HEK293T (cell line): ENCODE measurements around the gene CX3CL1.

Experiments used
- ARNT ChIP-seq: fragments of 450-650 bp; IDR thresholded peaks from 2 replicates; pipeline ENCODE4 v1.6.1; 2017; ENCODE audit warnings: mild to moderate bottlenecking
- BHLHE40 ChIP-seq: fragments of 450-650 bp; IDR thresholded peaks from 2 replicates; pipeline ENCODE4 v1.6.1; 2016; ENCODE audit warnings: mild to moderate bottlenecking, moderate library complexity, borderline replicate concordance
- ELF4 ChIP-seq: fragments of 450-650 bp; IDR thresholded peaks from 2 replicates; pipeline ENCODE4 v1.6.1; 2017; ENCODE audit warnings: antibody characterized with exemption
- FOXK2 ChIP-seq: fragments of 450-650 bp; IDR thresholded peaks from 2 replicates; pipeline ENCODE4 v1.6.1; 2016; ENCODE audit warnings: mild to moderate bottlenecking
- L3MBTL2 ChIP-seq: fragments of 450-650 bp; conservative IDR thresholded peaks from 2 replicates; pipeline ENCODE4 v1.6.1; 2016; ENCODE audit warnings: mild to moderate bottlenecking
- NFRKB ChIP-seq: fragments of 450-650 bp; IDR thresholded peaks from 2 replicates; pipeline ENCODE4 v1.6.1; 2016; ENCODE audit warnings: mild to moderate bottlenecking, moderate library complexity
- SP1 ChIP-seq: fragments of 450-650 bp; IDR thresholded peaks from 2 replicates; pipeline ENCODE4 v1.6.1; 2017
- SUZ12 ChIP-seq: fragments of 450-650 bp; IDR thresholded peaks from 2 replicates; pipeline ENCODE4 v1.6.1; 2016; ENCODE audit warnings: mild to moderate bottlenecking
- TARDBP ChIP-seq: fragments of 450-650 bp; IDR thresholded peaks from 2 replicates; pipeline ENCODE4 v1.6.1; 2016
- ZNF384 ChIP-seq: fragments of 450-650 bp; IDR thresholded peaks from 2 replicates; pipeline ENCODE4 v1.6.1; 2016
- TF ChIP-seq, protein P1 (sequence below): fragments of 450-650 bp; IDR thresholded peaks from 2 replicates; pipeline ENCODE4 v1.6.1; 2016

DNA sequence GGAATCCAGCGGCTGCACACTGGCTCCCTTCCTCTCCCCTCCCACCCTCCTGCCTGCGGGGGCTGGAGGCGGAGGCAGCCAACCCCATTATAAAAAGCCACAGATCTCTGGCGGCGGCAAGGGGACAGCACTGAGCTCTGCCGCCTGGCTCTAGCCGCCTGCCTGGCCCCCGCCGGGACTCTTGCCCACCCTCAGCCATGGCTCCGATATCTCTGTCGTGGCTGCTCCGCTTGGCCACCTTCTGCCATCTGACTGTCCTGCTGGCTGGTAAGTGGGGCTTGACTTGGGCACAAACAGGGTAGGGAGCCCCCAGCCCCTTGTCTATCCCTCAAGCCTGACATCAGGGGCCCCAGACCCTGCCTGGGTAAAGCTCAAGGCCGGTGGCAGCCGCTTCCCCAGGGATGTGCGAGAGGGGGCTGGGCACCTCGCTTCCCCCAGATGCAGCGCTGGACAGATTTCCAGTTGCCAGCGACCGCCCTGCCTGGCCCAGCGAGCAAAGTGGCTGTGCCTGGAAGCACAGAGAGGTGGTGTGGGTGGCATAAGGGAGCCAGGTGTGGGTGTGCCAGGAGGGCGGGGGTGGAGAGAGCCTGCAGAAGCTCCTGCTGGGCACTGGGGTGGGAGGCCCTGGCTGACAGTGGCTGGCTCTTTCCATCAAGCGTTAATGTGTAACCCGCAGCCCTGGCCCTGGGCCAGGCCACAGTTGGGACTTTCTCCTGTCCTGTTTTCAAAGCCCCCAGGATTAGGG lies at the start of gene CX3CL1:
- TF ChIP-seq SUZ12: no peak
- no peak for TF ChIP-seq ARNT
- TF ChIP-seq ZNF384: no peak
- TF ChIP-seq, protein P1, sequence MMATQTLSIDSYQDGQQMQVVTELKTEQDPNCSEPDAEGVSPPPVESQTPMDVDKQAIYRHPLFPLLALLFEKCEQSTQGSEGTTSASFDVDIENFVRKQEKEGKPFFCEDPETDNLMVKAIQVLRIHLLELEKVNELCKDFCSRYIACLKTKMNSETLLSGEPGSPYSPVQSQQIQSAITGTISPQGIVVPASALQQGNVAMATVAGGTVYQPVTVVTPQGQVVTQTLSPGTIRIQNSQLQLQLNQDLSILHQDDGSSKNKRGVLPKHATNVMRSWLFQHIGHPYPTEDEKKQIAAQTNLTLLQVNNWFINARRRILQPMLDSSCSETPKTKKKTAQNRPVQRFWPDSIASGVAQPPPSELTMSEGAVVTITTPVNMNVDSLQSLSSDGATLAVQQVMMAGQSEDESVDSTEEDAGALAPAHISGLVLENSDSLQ: no peak
- TF ChIP-seq TARDBP: no peak
- no peak for TF ChIP-seq L3MBTL2
- TF ChIP-seq FOXK2: no peak
- no peak for TF ChIP-seq ELF4
- TF ChIP-seq NFRKB: no peak
- TF ChIP-seq BHLHE40: no peak
- no peak for TF ChIP-seq SP1
